ENCODE results near the gene INPP5D. TPM values are rescaled to one million over a fixed set of nuclear protein-coding genes. Genes with fewer than 3 reads are reported as not detected.
A peak's percentile ranks its signal among the peaks of the same experiment; 100 is the strongest.

The INPP5D gene
- total and polyA plus RNA-seq, 4 experiments from 2014 or later, result 29.6 to 127 (median 121) TPM

- Mint-ChIP-seq H3K4me1 (peaks cover 34 to 46% (median 42%) of the 10 kb centered on the region in 4 donors), H3K36me3 (peaks cover 61 to 82% of the 10 kb centered on the region in 2 donors), H3K9me3 (peaks cover 0 to 2% (median 0%) of the 10 kb centered on the region in 8 donors), H3K27me3 (no peaks in the 10 kb centered on the region), H3K4me3 (peak overlapping the region in 6 of 8 donors; percentile 47 to 74 (median 67)), H3K27ac (peak overlapping the region; percentile 43 to 90 (median 86))
- no peak overlapping the region for H3K27ac ChIP-seq (ENCODE audit: low read depth, low read length)
- peaks cover 25% of the 10 kb centered on the region for H3K4me1 ChIP-seq (ENCODE audit: insufficient read depth, low read length)
- intact Hi-C loops (cut with micrococcal nuclease), result loop anchor here (5.0 kb wide), 1 partner anchor 80 kb away; the partner anchor contains the start of gene INPP5D
- peak in 1 of 5 donors; percentile 10 for DNase-seq
- CTCF ChIA-PET (ENCODE audit: partially characterized antibody), result interaction anchor here (1.2 to 1.8 kb wide), 2 partner anchors 88 to 109 kb away, joined by 5 read pairs; partner anchors contain the start of gene ATG16L1
- H3K9me3 ChIP-seq (ENCODE audit: control insufficient read depth in 1 of 2, low read length in 2 of 2), result no peaks in the 10 kb centered on the region
- no peaks in the 10 kb centered on the region for H3K27me3 ChIP-seq (ENCODE audit: insufficient read depth, low read length)
- POLR2A ChIA-PET (ENCODE audit: partially characterized antibody), result interaction anchor here (1.0 kb wide), 2 partner anchors 11 to 58 kb away, joined by 3 read pairs; no protein-coding TSS in a partner anchor
- peaks cover 50% of the 10 kb centered on the region for H3K36me3 ChIP-seq (ENCODE audit: insufficient read depth, low read length)
- no peak overlapping the region for H3K4me3 ChIP-seq (ENCODE audit: low read length in 2 of 2)
Measured at GRCh38 chr2:233141901-233142300, 81.8 kb downstream of the INPP5D start.

GRCh38 chr2:233142355-233142897, 82.3 kb downstream of the INPP5D start:
- no peak overlapping the region for H3K27ac ChIP-seq (ENCODE audit: low read depth, low read length)
- peaks cover 34 to 46% (median 42%) of the 10 kb centered on the region in 4 donors for H3K4me1 Mint-ChIP-seq

GRCh38 chr2:233143700-233144331, 83.7 kb downstream of the INPP5D start:
- Mint-ChIP-seq H3K27ac (peak overlapping the region; percentile 34 to 88 (median 78)), H3K9me3 (peaks cover 0 to 2% (median 0%) of the 10 kb centered on the region in 8 donors), H3K4me3 (peak overlapping the region in 2 of 8 donors; percentile 12 to 45), H3K27me3 (no peaks in the 10 kb centered on the region), H3K36me3 (peaks cover 80 to 96% of the 10 kb centered on the region in 2 donors), H3K4me1 (peaks cover 35 to 48% (median 46%) of the 10 kb centered on the region in 4 donors)
- ChIA-PET POLR2A (ENCODE audit: partially characterized antibody) (interaction anchor here (1.2 kb wide), 1 partner anchor 11 kb away, joined by 3 read pairs; no protein-coding TSS in a partner anchor), CTCF (ENCODE audit: partially characterized antibody) (interaction anchor here (1.3 to 1.8 kb wide), 2 partner anchors 87 to 89 kb away, joined by 3 to 5 read pairs; no protein-coding TSS in a partner anchor)
- intact Hi-C loops (cut with micrococcal nuclease), result loop anchor here (5.0 kb wide), 1 partner anchor 82 kb away; the partner anchor contains the start of gene INPP5D
- H3K4me1 ChIP-seq (ENCODE audit: insufficient read depth, low read length), result peaks cover 25% of the 10 kb centered on the region
- H3K4me3 ChIP-seq (ENCODE audit: low read length in 2 of 2), result no peak overlapping the region
- H3K27ac ChIP-seq (ENCODE audit: low read depth, low read length), result no peak overlapping the region
- H3K9me3 ChIP-seq (ENCODE audit: control insufficient read depth in 1 of 2, low read length in 2 of 2), result no peaks in the 10 kb centered on the region
- H3K27me3 ChIP-seq (ENCODE audit: insufficient read depth, low read length), result no peaks in the 10 kb centered on the region
- peaks cover 68% of the 10 kb centered on the region for H3K36me3 ChIP-seq (ENCODE audit: insufficient read depth, low read length)
- DNase-seq, result no peak

More at GRCh38 chr2:233142355-233142897, 82.3 kb downstream of the INPP5D start:
- no peaks in the 10 kb centered on the region for H3K27me3 ChIP-seq (ENCODE audit: insufficient read depth, low read length)
- Mint-ChIP-seq H3K4me3 (peak overlapping the region in 7 of 8 donors; percentile 47 to 74 (median 66)), H3K36me3 (peaks cover 66 to 86% of the 10 kb centered on the region in 2 donors), H3K27ac (peak overlapping the region; percentile 59 to 90 (median 86)), H3K9me3 (peaks cover 0 to 2% (median 0%) of the 10 kb centered on the region in 8 donors), H3K27me3 (no peaks in the 10 kb centered on the region)
- intact Hi-C loops (cut with micrococcal nuclease), result loop anchor here (5.0 kb wide), 1 partner anchor 80 kb away; the partner anchor contains the start of gene INPP5D
- ChIA-PET CTCF (ENCODE audit: partially characterized antibody) (interaction anchor here (1.2 to 1.8 kb wide), 3 partner anchors 85 to 109 kb away, joined by 3 to 5 read pairs (median 5); partner anchors contain the start of gene ATG16L1), POLR2A (ENCODE audit: partially characterized antibody) (interaction anchor here (0.6 to 1.2 kb wide), 5 partner anchors 10 to 82 kb away, joined by 3 to 5 read pairs (median 3); partner anchors contain the start of gene INPP5D)
- DNase-seq, result peak; percentile 35 to 49 (median 43)
- no peaks in the 10 kb centered on the region for H3K9me3 ChIP-seq (ENCODE audit: control insufficient read depth in 1 of 2, low read length in 2 of 2)
- no peak overlapping the region for H3K4me3 ChIP-seq (ENCODE audit: low read length in 2 of 2)
- peaks cover 25% of the 10 kb centered on the region for H3K4me1 ChIP-seq (ENCODE audit: insufficient read depth, low read length)
- peaks cover 55% of the 10 kb centered on the region for H3K36me3 ChIP-seq (ENCODE audit: insufficient read depth, low read length)

GRCh38 chr2:233145726-233146125, 85.6 kb downstream of the INPP5D start:
- no peak overlapping the region for H3K4me3 ChIP-seq (ENCODE audit: low read length in 2 of 2)
- no peaks in the 10 kb centered on the region for H3K27me3 ChIP-seq (ENCODE audit: insufficient read depth, low read length)
- H3K4me1 ChIP-seq (ENCODE audit: insufficient read depth, low read length), result peaks cover 24% of the 10 kb centered on the region
- Mint-ChIP-seq H3K27me3 (no peaks in the 10 kb centered on the region), H3K4me3 (no peak overlapping the region), H3K36me3 (peaks cover 88 to 97% of the 10 kb centered on the region in 2 donors), H3K27ac (peak overlapping the region in 5 of 7 donors; percentile 26 to 79 (median 38)), H3K9me3 (peaks cover 0 to 2% (median 0%) of the 10 kb centered on the region in 8 donors), H3K4me1 (peaks cover 28 to 46% (median 36%) of the 10 kb centered on the region in 4 donors)
- peaks cover 70% of the 10 kb centered on the region for H3K36me3 ChIP-seq (ENCODE audit: insufficient read depth, low read length)
- H3K27ac ChIP-seq (ENCODE audit: low read depth, low read length), result no peak overlapping the region
- intact Hi-C loops (cut with micrococcal nuclease), result no loop called here
- CTCF ChIA-PET (ENCODE audit: partially characterized antibody), result no interaction called here
- POLR2A ChIA-PET (ENCODE audit: partially characterized antibody), result no interaction called here
- no peak for DNase-seq
- H3K9me3 ChIP-seq (ENCODE audit: control insufficient read depth in 1 of 2, low read length in 2 of 2), result no peaks in the 10 kb centered on the region

- intact Hi-C loops (cut with micrococcal nuclease), result no loop called here
- H3K27me3 ChIP-seq (ENCODE audit: insufficient read depth, low read length), result no peaks in the 10 kb centered on the region
- peak overlapping the region in 2 of 7 donors; percentile 7 to 59 for H3K27ac Mint-ChIP-seq
- H3K9me3 Mint-ChIP-seq, result peaks cover 0 to 2% (median 0%) of the 10 kb centered on the region in 8 donors
- peaks cover 24 to 42% (median 33%) of the 10 kb centered on the region in 4 donors for H3K4me1 Mint-ChIP-seq
- H3K36me3 Mint-ChIP-seq, result peaks cover 90 to 97% of the 10 kb centered on the region in 2 donors
- peaks cover 19% of the 10 kb centered on the region for H3K4me1 ChIP-seq (ENCODE audit: insufficient read depth, low read length)
- no peak overlapping the region for H3K4me3 Mint-ChIP-seq
- H3K9me3 ChIP-seq (ENCODE audit: control insufficient read depth in 1 of 2, low read length in 2 of 2), result no peaks in the 10 kb centered on the region
- H3K4me3 ChIP-seq (ENCODE audit: low read length in 2 of 2), result no peak overlapping the region
- no peak for DNase-seq
- H3K27ac ChIP-seq (ENCODE audit: low read depth, low read length), result no peak overlapping the region
- CTCF ChIA-PET (ENCODE audit: partially characterized antibody), result no interaction called here
- POLR2A ChIA-PET (ENCODE audit: partially characterized antibody), result no interaction called here
- H3K36me3 ChIP-seq (ENCODE audit: insufficient read depth, low read length), result peaks cover 70% of the 10 kb centered on the region
- no peaks in the 10 kb centered on the region for H3K27me3 Mint-ChIP-seq
Measured at GRCh38 chr2:233146194-233146593, 86.1 kb downstream of the INPP5D start.

- H3K4me3 ChIP-seq (ENCODE audit: low read length in 2 of 2), result no peak overlapping the region
- Mint-ChIP-seq H3K36me3 (peaks cover 93 to 97% of the 10 kb centered on the region in 2 donors), H3K4me1 (peaks cover 13 to 35% (median 23%) of the 10 kb centered on the region in 4 donors), H3K27me3 (no peaks in the 10 kb centered on the region), H3K9me3 (peaks cover 0 to 2% (median 0%) of the 10 kb centered on the region in 8 donors), H3K4me3 (no peak overlapping the region), H3K27ac (peak overlapping the region in 4 of 7 donors; percentile 30 to 59 (median 57))
- H3K27me3 ChIP-seq (ENCODE audit: insufficient read depth, low read length), result no peaks in the 10 kb centered on the region
- ChIA-PET CTCF (ENCODE audit: partially characterized antibody) (interaction anchor here (1.7 kb wide), 1 partner anchor 18 kb away, joined by 4 read pairs; no protein-coding TSS in a partner anchor), POLR2A (ENCODE audit: partially characterized antibody) (no interaction called here)
- no peaks in the 10 kb centered on the region for H3K9me3 ChIP-seq (ENCODE audit: control insufficient read depth in 1 of 2, low read length in 2 of 2)
- H3K36me3 ChIP-seq (ENCODE audit: insufficient read depth, low read length), result peaks cover 81% of the 10 kb centered on the region
- no peak for DNase-seq
- H3K4me1 ChIP-seq (ENCODE audit: insufficient read depth, low read length), result peaks cover 9% of the 10 kb centered on the region
- no peak overlapping the region for H3K27ac ChIP-seq (ENCODE audit: low read depth, low read length)
- intact Hi-C loops (cut with micrococcal nuclease), result no loop called here
Measured at GRCh38 chr2:233147136-233147828, 87.1 kb downstream of the INPP5D start.
